Thoracic aorta endothelial cell (primary cell): ENCODE measurements around the gene TSPAN19. TPM values are rescaled to one million over a fixed set of nuclear protein-coding genes. Genes with fewer than 3 reads are reported as not detected.

Experiments
- total RNA-seq: library from RNA; depleted of rRNA; stranded (reverse); fragments of >200 nt; gene quantifications from 2 replicates; pipeline ENCODE4 v1.2.3, GENCODE V29; 2012

The TSPAN19 gene
- not detected in 2 replicates for total RNA-seq

DNA sequence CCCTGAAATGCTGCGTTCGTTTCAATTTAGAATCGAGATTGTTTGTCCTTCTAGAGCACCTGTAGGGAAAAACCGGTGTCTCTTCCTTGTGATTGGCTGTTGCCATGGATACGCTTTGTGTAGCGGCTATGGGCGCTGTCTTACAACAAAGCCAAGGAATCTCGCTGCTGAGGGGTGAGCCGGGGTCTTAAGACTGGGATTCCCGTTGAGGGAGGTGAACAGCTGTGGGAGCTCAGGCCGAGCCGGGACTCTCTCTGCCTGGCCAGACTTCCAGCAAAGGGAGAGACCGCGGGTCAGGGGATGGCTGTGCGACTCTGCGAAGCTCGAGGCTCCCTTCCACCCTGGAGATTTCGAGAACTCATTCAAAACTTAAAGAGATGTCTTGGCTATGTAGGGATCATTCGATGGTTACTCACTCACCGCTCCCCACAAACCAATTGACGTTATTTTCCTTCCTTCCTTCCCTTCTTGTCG, at the start of gene TSPAN19, which contains the start of gene LRRIQ1:
TSPAN19 (minus strand) TSS at position 44 of the 474 bp plus-strand sequence. CDS start 6,331 bp downstream, outside the sequence.
LRRIQ1 (plus strand) TSS at position 118 of the 474 bp plus-strand sequence. CDS start 1,826 bp downstream, outside the sequence.

Other genes starting within 250 kb of the TSPAN19 start
- 0.43 and 0.80 TPM in 2 replicates for gene SLC6A15, start 123.5 kb downstream of the TSPAN19 start, total RNA-seq
- gene LRRIQ1, start 74 bp upstream of the TSPAN19 start, total RNA-seq: 0.27 and 0.72 TPM in 2 replicates
- 0.14 and 0.53 TPM in 2 replicates for gene ALX1, start 243.9 kb upstream of the TSPAN19 start, total RNA-seq